Measurements from ENCODE around the gene PRKCH.

The PRKCH gene

GRCh38 chr14:61341275-61342206 is 20.2 kb downstream of the PRKCH start:
- no peak for DNase-seq

DNA sequence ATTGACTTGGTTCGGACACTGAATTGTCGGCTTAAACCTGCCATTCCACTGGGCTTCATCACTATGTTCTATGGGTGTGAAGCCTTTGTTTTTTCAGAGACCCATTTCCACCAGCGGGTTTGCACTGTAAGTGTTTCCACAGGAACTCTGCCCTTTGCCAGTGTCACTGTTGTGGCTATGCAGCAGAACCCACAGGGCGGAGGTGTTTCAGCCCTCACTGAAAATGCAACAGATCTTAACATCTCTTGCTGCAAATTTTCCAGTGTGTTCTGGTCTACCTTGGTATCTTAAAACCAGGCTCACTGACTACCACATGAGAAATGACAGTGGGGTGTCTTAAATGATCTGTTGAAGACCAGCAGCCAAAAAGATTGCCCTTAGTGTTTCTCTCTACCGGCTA is 21.1 kb downstream of the PRKCH start:
- peak; percentile 77 to 83 for DNase-seq

- DNase-seq = no peak
Measured at GRCh38 chr14:61342932-61343331, 21.6 kb downstream of the PRKCH start.

DNA sequence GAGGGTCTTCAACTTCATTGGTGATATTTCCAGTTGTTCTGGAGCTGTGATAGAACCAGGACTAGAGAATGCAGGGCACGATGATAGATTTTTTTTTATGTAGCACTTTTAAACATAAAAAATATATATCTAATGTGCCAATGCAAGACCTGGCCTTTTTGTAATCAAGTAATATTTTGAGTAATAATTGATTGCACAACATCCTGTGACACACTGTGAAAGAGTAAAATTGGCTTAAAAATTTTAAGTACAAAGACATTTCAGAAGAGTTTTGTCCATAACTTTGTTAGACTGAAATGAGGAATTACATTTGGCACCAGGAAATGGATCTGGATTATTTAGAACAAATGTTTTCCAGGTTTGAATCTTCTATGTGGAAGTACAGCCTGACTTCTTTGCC is 22.1 kb downstream of the PRKCH start:
- no peak for DNase-seq

- peak in 1 of 2 experiments; percentile 53 for DNase-seq
Measured at GRCh38 chr14:61343991-61344405, 22.6 kb downstream of the PRKCH start.

- no peak for DNase-seq
Measured at GRCh38 chr14:61344437-61345150, 23.2 kb downstream of the PRKCH start.

DNA sequence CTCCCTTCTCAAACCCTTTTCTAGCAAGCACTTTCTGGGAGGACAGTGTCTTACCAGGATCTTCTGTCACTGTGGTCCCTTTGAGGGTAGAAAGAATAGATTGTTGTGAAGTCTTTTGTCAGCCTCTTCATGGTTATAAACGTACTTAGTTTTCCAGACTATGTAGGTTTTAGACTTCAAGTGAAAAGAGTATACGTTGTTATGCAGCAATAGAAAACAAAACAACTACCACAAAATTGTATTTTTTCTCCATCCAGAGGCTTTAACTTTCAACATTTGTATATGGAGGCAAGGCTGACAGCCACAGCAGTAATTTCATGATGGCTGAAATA is 23.7 kb downstream of the PRKCH start:
- DNase-seq = no peak

DNA sequence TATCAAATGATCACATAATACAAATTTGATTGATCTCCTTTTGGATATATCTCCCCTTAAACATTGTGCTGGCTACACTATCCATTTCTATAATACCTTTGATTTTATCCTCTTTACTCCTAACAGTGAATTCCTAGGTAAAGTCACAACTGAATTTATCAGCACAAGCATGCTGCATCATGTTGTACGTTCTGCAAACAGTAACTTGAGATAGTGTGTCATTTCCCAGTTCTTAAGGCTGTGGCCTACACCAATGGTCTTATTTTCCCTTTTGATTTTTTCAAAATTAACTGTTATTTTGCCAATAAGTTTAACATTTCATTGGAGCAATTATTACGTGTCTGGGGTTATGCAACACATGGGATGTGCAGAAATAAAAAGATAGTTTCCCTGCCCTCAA is 24.8 kb downstream of the PRKCH start:
- DNase-seq = no peak

DNA sequence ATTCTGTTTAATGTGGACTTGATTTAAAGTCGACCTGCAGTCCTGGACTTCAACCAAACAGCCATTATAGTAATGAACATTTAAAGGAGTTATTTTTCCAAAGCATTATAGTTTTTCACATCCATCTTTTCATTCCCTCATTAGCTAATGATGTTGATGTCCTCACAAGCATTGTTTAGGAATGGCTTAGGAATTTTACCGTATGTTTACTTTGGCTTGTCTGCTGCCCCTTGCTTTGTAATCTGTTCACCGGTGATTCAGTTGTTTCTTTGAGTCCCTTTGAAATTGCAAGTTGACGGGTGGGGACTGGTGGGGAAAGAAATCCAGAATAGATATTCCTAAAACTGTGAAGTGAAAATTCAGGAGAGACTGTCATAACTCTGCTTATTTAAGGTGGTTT is 25.4 kb downstream of the PRKCH start:
- no peak for DNase-seq

GRCh38 chr14:61347826-61348443 is 26.6 kb downstream of the PRKCH start:
- peak; percentile 52 to 57 for DNase-seq

- DNase-seq = peak in 1 of 2 experiments; percentile 38
Measured at GRCh38 chr14:61350427-61351270, 29.3 kb downstream of the PRKCH start.

DNA sequence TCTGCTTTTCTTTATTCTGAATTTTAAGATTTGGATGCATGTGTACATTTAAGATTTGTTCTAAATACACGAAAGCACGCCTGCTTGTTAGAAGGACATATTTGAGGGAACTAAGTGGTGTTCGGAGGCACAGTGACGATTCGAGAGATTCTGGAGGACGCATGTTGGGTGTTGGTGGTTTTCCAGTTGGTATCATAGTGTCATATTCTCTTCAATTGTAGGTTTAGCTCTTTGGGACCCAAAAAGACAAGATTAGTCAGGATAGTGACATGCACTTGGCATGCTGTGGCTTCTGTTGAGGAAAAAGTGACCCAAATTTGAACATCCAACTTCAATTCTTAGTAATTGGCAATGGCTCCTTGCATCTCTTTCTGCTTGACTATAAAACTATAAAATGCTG is 30.1 kb downstream of the PRKCH start:
- no peak for DNase-seq

- peak; percentile 63 to 74 for DNase-seq
Measured at GRCh38 chr14:61355892-61356325, 34.5 kb downstream of the PRKCH start.

- no peak for DNase-seq
Measured at GRCh38 chr14:61357123-61357522, 35.7 kb downstream of the PRKCH start.

- no peak for DNase-seq
Measured at GRCh38 chr14:61358554-61359226, 37.3 kb downstream of the PRKCH start.

- DNase-seq = no peak
Measured at GRCh38 chr14:61360796-61361525, 39.6 kb downstream of the PRKCH start.

GRCh38 chr14:61362072-61362750 is 40.8 kb downstream of the PRKCH start:
- DNase-seq = no peak

- no peak for DNase-seq
Measured at GRCh38 chr14:61364243-61364642, 42.9 kb downstream of the PRKCH start.

GRCh38 chr14:61365667-61366212 is 44.4 kb downstream of the PRKCH start:
- DNase-seq = no peak

DNA sequence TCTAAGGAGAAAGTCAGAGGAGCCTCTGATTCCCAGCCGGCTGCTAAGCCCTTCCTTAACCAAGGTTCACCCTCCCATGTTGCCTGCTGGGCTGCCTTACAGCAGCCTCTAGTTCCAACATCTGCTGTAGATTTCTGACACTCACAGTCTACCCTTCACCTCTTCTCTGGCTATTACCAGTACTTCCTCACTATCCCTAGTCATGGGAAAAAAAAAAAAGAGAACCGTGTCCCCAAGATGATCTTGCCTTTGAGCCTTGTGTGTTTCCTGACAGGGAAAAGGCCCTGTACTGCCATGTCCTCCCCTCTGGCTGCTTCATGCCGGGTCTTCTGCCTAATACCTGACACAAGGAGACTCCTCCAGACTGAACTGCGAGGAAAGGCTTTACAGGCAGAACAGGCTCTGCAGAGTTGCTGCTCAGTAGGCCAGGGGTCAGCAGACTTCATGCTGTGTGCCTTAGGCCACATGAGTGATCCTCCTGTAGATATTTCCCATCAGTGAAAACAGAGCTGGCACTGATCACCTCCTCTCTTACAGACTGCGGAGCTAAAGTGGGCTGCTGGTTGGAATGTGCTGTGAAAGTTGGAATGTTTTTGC is 46.8 kb downstream of the PRKCH start:
- no peak for DNase-seq

All from activated CD4-positive, alpha-beta T cell treated with anti-CD3 and anti-CD28 coated beads, Interleukin-2, amount 50 U/mL, for 48 hours (primary cell).